Jurkat, Clone E6-1 (cell line): ENCODE data around the gene DEXI. TPM values are rescaled to one million over a fixed set of nuclear protein-coding genes. Genes with fewer than 3 reads are reported as not detected.
A peak's percentile ranks its signal among the peaks of the same experiment; 100 is the strongest.

Experiments
- DNase-seq: peaks from one replicate; pipeline ENCODE4 v3.0.0-alpha.2; 2011; ENCODE audit warnings: low read depth, low spot score
- H3K4me3 ChIP-seq: 2 replicates; pipeline ENCODE4 v1.5.1; 2011; ENCODE audit warnings: mild to moderate bottlenecking, low read length, control low read depth, moderate library complexity
- polyA plus RNA-seq: library from polyadenylated mRNA; unstranded; fragments of >200 nt; gene quantifications from one replicate; pipeline ENCODE4 v1.2.1, GENCODE V29; 2012; ENCODE audit warnings: missing spikeins; ENCODE audit not compliant: insufficient read length, insufficient read depth

DEXI gene
- polyA plus RNA-seq = 53.9 TPM

GRCh38 chr16:10942352-10943063 is at the start of gene DEXI:
TSS of gene DEXI (minus strand) at chr16:10942468. CDS start at chr16:10942005, 463 bp downstream.
- H3K4me3 ChIP-seq = peak within 1 kb of the TSS; percentile 69
- DNase-seq = peak; percentile 84

DNA sequence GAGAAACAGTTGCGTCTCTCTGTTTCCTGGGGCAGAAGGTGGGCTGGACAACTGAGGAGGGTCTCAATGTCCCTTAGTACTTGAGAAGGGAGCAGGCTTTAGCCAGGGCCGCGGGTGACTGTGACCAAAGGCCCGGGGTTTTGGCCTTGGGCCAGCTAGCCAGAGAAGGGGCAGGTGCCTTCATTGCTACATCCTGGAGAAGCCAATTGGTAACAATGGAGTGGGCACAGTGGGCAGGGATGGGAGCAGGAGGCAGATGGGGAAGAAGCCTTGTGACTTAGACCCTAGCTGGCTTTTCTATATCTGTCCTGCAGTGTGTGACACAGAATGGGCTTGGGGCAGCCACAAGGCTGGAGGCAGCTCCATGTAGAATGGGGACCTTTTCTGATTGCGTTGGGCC is 48.1 kb upstream of the DEXI start:
- DNase-seq = no peak
- H3K4me3 ChIP-seq = no peak overlapping the region

DNA sequence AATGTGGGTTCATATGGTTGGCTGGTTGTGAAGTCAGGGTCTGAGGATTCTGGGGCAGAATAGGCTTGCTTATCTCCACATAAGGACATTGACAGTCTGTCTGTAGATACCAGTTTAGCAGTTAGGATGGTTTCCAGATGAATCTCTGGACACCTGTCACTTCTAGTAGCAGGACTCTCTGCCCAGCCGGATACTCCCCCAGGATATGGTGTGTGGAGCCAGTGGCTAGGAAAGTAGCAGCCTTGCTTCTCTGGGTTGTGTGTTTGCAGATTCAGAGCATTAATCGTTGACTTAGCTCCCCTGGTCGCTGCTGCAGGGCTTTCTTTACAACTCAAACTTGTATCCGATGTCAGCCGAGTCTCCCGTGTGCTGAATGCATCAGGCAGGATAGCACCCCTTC is 47.3 kb upstream of the DEXI start:
- no peak overlapping the region for H3K4me3 ChIP-seq
- no peak for DNase-seq

- no peak overlapping the region for H3K4me3 ChIP-seq
- no peak for DNase-seq
Observed at GRCh38 chr16:10988879-10989278, 46.6 kb upstream of the DEXI start.

- no peak overlapping the region for H3K4me3 ChIP-seq
- DNase-seq = no peak
Observed at GRCh38 chr16:10988164-10988803, 46.0 kb upstream of the DEXI start.

GRCh38 chr16:10987361-10988163 is 45.3 kb upstream of the DEXI start:
- peak; percentile 60 for DNase-seq
- H3K4me3 ChIP-seq = no peak overlapping the region

DNA sequence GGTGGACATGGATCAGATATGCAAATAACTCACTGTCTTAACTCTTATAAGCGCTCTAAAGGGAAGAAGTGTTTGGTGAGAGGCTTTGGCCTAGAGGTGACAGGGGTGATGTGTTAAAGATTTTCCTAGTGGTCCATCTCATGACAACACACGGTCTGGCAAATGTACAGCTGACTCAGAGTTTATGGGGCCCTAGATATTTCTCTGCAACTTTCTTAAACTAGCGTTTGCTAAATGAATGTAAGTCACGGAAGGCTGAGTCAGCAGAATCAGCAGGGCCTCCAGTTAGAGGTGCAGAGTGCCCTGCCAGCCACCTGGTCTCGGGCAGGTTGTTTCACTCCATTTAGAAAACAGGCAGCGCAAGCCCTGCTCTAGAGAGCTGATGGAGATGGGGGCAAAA is 42.2 kb upstream of the DEXI start:
- H3K4me3 ChIP-seq = no peak overlapping the region
- no peak for DNase-seq

DNA sequence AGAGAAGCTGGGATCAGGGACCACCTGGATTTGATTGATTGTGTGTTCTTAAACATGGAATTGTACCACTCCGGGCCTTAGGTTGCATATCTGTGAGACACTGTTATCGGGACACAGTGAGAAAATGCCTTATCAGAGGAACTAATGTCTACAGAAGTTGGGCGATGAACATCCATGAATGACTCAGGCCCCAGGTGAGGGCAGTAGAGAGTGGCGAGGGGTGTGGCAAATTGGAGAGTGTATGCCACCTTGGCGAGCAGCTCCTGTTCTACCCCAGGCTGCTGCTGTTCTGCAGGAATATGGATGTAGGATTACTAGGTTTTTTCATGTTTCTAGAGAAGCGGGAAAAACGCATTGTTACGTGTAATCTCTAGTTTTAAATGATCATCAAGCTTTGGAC is 40.9 kb upstream of the DEXI start:
- no peak overlapping the region for H3K4me3 ChIP-seq
- no peak for DNase-seq

- no peak overlapping the region for H3K4me3 ChIP-seq
- DNase-seq = no peak
Observed at GRCh38 chr16:10982465-10983150, 40.3 kb upstream of the DEXI start.

GRCh38 chr16:10981697-10982216 is 39.5 kb upstream of the DEXI start:
- DNase-seq = peak; percentile 31
- H3K4me3 ChIP-seq = no peak overlapping the region

DNA sequence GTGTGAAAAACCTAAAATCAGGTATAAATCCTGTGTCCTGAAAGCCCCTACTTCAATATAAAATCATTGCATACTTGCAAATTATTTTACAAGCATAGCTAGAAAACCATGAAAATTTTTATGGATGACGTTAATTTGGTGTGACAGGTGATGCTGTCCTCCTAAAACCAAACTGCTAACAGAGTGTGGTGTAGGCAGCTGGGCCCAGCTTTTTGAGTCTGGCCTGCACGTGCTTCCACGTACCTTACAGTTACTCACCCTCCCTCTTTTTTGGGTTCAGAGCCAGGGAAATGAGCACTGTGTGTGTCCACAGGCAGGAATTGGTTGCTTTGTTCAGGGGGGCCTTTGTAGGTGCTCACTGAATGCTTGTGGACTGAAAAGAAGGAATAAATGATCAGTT is 38.5 kb upstream of the DEXI start:
- no peak for DNase-seq
- no peak overlapping the region for H3K4me3 ChIP-seq

GRCh38 chr16:10979717-10980601 is 37.7 kb upstream of the DEXI start:
- no peak for DNase-seq
- H3K4me3 ChIP-seq = no peak overlapping the region

DNA sequence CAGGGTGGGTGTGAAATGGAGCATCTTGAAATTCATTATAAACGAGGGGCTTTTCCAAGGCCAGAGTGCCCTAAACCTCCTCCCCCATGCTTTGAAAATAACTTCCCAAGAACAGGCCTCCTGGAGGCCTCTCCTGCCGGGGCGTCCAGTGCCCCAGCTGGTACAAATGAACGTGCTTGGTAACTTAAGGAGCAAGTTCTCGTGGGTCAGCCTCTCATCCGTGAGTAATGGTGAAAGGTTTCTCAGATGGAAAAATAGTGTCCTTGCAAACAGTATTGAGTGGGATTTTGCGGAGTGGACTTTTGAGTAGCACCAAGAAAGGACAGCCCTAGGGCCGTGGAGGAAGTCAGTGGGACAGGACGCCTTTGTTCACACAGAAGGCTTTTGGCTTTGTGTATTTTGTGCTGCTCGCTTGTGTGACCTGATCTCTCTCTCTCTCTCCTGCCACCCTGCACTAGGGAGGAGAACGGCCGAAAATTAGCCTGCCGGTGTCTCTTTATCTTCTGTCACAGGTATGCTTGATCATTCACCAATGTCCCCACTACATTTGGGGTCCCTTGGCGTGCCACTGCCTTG is 36.7 kb upstream of the DEXI start:
- DNase-seq = no peak
- no peak overlapping the region for H3K4me3 ChIP-seq

DNA sequence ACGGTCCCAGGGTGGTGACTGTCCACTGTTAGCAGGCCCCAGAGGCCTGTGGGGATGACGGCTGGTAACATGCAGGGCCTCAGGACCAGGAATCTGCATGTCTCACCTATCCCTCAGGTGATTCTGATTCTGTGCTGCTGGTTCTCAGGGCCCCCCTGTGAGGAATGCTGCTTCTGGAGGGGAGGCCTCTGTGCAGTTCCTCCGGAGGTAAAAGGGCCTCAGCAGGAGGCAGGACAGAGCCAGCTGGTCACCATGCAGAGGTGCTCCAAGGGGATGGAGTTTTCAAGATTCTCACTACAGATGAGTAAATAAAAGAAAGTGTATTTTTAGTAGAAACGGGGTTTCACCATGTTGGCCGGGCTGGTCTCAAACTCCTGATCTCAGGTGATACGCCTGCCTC is 35.9 kb upstream of the DEXI start:
- H3K4me3 ChIP-seq = no peak overlapping the region
- no peak for DNase-seq

DNA sequence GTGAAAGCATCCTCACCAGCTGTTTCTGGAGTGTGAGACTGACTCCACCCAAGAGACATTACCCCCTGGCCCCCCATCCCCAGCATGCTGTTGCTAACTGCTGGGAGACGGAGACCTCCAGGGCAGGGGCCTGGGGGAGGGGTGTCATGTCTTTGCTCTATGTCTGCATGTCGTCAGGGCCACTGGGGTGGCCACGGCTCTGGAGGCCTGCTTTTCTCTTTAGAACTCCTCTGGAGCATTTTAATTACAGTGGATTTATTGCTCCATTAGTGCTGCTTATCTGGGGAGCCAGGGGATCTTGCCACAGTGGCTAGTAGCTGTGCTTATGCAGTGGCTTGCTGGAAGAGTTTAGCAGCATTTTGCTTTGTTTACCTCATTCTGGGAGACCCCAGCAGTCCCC is 34.4 kb upstream of the DEXI start:
- no peak overlapping the region for H3K4me3 ChIP-seq
- DNase-seq = no peak

DNA sequence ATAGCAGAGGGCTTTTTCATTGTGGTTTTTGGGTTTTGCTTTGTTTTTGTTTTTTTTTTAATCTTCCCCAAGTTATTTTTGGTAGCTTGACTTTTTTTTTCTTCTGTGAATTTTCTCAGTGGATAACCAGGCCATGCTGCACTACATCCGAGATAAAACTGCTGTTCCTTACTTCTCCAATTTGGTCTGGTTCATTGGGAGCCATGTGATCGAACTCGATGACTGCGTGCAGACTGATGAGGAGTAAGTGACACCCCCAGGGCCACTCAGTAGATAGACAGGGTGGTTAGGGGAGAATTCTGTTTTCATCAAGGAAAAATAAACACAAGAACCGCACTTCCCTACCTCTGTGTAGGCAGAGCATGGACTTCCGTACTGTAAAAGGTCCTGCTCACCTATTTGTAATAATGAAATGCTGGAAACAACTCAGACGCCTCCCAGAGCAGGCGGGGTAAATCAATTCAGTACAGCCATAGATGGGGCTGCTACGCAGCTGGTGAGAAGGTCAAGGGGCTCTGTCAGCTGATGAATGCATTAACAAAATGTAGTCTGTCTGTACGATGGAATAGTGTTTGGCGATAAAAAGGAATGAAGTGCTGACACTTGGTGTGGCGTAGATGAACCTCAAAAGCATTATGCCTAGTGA is 30.7 kb upstream of the DEXI start:
- no peak for DNase-seq
- no peak overlapping the region for H3K4me3 ChIP-seq

GRCh38 chr16:10972108-10972818 is 30.0 kb upstream of the DEXI start:
- H3K4me3 ChIP-seq = no peak overlapping the region
- DNase-seq = no peak
